Kidney epithelial cell (primary cell): Measurements from ENCODE around the gene ANXA9. TPM values are rescaled to one million over a fixed set of nuclear protein-coding genes. Genes with fewer than 3 reads are reported as not detected.

Source experiments
- DNase-seq: peaks from one replicate; pipeline ENCODE4 v3.0.0-alpha.2; 2010; ENCODE audit warnings: low read depth
- H3K27me3 ChIP-seq: 2 replicates; pipeline ENCODE4 v1.6.0; 2011; ENCODE audit warnings: low read length; ENCODE audit not compliant: control insufficient read depth, insufficient read depth
- H3K36me3 ChIP-seq: 2 replicates; pipeline ENCODE4 v1.5.1; 2011; ENCODE audit warnings: low read length; ENCODE audit not compliant: control insufficient read depth, insufficient read depth
- H3K4me3 ChIP-seq: 2 replicates; pipeline ENCODE4 v1.5.1; 2011; ENCODE audit warnings: low read depth, mild to moderate bottlenecking, control low read depth, low read length
- total RNA-seq: library from RNA; depleted of rRNA; stranded (reverse); fragments of >200 nt; gene quantifications from 2 replicates; pipeline ENCODE4 v1.2.3, GENCODE V29; 2015
- TF ChIP-seq, protein P1 (sequence below): IDR thresholded peaks from 2 replicates; pipeline ENCODE4 v1.5.1; 2011; ENCODE audit warnings: mild to moderate bottlenecking, moderate library complexity, low read length, control low read depth, inconsistent platforms; ENCODE audit not compliant: insufficient read depth, poor library complexity, severe bottlenecking

ANXA9 gene
- total RNA-seq, 1 donor from 2014 or later: 1.3 TPM

GRCh38 chr1:151013518-151013917 is 31.4 kb downstream of the ANXA9 start:
- Histone ChIP-seq H3K27me3 (no peaks in the 10 kb centered on the region), H3K36me3 (no peaks in the 10 kb centered on the region), H3K4me3 (no peak overlapping the region)
- TF ChIP-seq, protein P1, sequence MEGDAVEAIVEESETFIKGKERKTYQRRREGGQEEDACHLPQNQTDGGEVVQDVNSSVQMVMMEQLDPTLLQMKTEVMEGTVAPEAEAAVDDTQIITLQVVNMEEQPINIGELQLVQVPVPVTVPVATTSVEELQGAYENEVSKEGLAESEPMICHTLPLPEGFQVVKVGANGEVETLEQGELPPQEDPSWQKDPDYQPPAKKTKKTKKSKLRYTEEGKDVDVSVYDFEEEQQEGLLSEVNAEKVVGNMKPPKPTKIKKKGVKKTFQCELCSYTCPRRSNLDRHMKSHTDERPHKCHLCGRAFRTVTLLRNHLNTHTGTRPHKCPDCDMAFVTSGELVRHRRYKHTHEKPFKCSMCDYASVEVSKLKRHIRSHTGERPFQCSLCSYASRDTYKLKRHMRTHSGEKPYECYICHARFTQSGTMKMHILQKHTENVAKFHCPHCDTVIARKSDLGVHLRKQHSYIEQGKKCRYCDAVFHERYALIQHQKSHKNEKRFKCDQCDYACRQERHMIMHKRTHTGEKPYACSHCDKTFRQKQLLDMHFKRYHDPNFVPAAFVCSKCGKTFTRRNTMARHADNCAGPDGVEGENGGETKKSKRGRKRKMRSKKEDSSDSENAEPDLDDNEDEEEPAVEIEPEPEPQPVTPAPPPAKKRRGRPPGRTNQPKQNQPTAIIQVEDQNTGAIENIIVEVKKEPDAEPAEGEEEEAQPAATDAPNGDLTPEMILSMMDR: no peak
- DNase-seq: no peak

GRCh38 chr1:151024540-151025146 is 42.6 kb downstream of the ANXA9 start:
- H3K4me3 ChIP-seq: no peak overlapping the region
- H3K36me3 ChIP-seq: no peaks in the 10 kb centered on the region
- H3K27me3 ChIP-seq: no peaks in the 10 kb centered on the region
- DNase-seq: no peak
- TF ChIP-seq, protein P1: peak; percentile 78

DNA sequence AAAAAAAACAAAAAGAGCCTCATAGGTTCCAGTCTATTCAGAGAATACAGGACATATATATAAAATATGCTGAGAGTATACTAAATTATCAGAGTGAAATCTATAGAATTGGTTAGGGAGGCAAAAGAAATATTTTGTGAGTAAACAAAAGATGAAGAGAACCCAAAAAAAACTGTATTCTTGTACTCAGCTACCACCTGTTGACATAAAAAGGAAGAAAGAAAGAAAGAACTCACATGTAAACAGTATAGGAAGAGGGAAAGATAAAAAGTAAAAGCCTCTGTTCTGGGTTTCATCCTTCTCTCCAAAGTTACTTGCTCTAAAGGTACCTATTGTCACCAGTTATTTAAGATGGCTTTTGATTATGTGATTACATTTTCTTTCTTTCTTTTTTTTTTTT is 44.4 kb downstream of the ANXA9 start:
- TF ChIP-seq, protein P1: no peak
- no peak overlapping the region for H3K4me3 ChIP-seq
- DNase-seq: no peak
- H3K36me3 ChIP-seq: no peaks in the 10 kb centered on the region
- H3K27me3 ChIP-seq: no peaks in the 10 kb centered on the region

GRCh38 chr1:151032164-151032563 is 50.1 kb downstream of the ANXA9 start:
- Histone ChIP-seq H3K36me3 (no peaks in the 10 kb centered on the region), H3K27me3 (no peaks in the 10 kb centered on the region), H3K4me3 (no peak overlapping the region)
- TF ChIP-seq, protein P1: no peak
- DNase-seq: no peak

GRCh38 chr1:151035167-151035566 is 53.1 kb downstream of the ANXA9 start:
- TF ChIP-seq, protein P1: no peak
- Histone ChIP-seq H3K36me3 (no peaks in the 10 kb centered on the region), H3K4me3 (no peak overlapping the region), H3K27me3 (no peaks in the 10 kb centered on the region)
- no peak for DNase-seq

- H3K36me3 ChIP-seq: no peaks in the 10 kb centered on the region
- H3K4me3 ChIP-seq: no peak within 1 kb of the TSS
- DNase-seq: no peak
- H3K27me3 ChIP-seq: no peaks in the 10 kb centered on the region
- TF ChIP-seq, protein P1: no peak
Measured at GRCh38 chr1:151036356-151036755, 54.3 kb downstream of the ANXA9 start, which contains the start of gene BNIPL. Gene BNIPL (plus strand): TSS chr1:151036586. CDS start chr1:151036726, 140 bp downstream.
